NT2/D1 (cell line): ENCODE results near the gene MEDAG.

Source experiments
- DNase-seq: peaks from one replicate; pipeline ENCODE4 v3.0.0-alpha.2; 2011; ENCODE audit warnings: low read depth, low spot score
- H3K27me3 ChIP-seq: 2 replicates; pipeline ENCODE4 v1.6.0; 2011; ENCODE audit warnings: mild to moderate bottlenecking; ENCODE audit not compliant: insufficient read length, insufficient read depth
- H3K36me3 ChIP-seq: 2 replicates; pipeline ENCODE4 v1.6.1; 2011; ENCODE audit warnings: mild to moderate bottlenecking, low read length, mixed read lengths; ENCODE audit not compliant: insufficient read depth, insufficient read length
- H3K4me1 ChIP-seq: 2 replicates; pipeline ENCODE4 v1.5.1; 2011; ENCODE audit not compliant: insufficient read depth, insufficient read length
- H3K4me3 ChIP-seq: 2 replicates; pipeline ENCODE4 v1.5.1; 2011; ENCODE audit warnings: low read depth; ENCODE audit not compliant: insufficient read length
- H3K9ac ChIP-seq: 2 replicates; pipeline ENCODE4 v1.6.0; 2011; ENCODE audit warnings: low read depth; ENCODE audit not compliant: insufficient read length
- H3K9me3 ChIP-seq: 2 replicates; pipeline ENCODE4 v1.5.1; 2011; ENCODE audit warnings: mild to moderate bottlenecking, low read length; ENCODE audit not compliant: insufficient read depth
- SUZ12 ChIP-seq: IDR thresholded peaks from 2 replicates; pipeline ENCODE4 v1.6.1; 2011; ENCODE audit not compliant: insufficient read length, insufficient read depth; ENCODE audit errors: extremely low read depth
- YY1 ChIP-seq: IDR thresholded peaks from 2 replicates; pipeline ENCODE4 v1.6.1; 2011; ENCODE audit not compliant: insufficient read length, insufficient read depth
- ZNF274 ChIP-seq: IDR thresholded peaks from 2 replicates; pipeline ENCODE4 v1.6.1; 2011; ENCODE audit warnings: mild to moderate bottlenecking, low read depth, low read length

MEDAG gene

DNA sequence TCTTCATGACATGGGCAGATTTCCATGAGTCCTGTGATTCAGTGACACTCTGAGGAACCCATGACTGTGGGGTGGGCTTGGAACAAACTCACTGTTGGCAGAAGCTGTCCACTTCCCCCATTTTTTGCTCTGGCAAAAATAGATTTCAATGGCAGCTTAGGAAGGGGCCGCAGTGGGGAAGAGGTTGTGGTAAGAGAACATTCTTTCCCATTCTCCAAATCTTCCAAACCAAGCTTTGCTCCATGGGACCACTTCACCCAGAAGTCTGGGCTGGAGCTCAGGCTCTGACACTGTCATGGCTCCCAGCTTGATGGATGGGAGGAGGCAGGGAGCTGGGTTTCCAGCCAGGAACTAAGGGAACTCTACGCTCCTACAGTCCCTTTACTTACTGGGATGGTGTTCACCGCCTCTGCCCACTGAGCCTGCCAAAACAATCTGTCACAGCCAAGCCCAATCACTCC, 24.9 kb upstream of the MEDAG start:
- DNase-seq: no peak

DNA sequence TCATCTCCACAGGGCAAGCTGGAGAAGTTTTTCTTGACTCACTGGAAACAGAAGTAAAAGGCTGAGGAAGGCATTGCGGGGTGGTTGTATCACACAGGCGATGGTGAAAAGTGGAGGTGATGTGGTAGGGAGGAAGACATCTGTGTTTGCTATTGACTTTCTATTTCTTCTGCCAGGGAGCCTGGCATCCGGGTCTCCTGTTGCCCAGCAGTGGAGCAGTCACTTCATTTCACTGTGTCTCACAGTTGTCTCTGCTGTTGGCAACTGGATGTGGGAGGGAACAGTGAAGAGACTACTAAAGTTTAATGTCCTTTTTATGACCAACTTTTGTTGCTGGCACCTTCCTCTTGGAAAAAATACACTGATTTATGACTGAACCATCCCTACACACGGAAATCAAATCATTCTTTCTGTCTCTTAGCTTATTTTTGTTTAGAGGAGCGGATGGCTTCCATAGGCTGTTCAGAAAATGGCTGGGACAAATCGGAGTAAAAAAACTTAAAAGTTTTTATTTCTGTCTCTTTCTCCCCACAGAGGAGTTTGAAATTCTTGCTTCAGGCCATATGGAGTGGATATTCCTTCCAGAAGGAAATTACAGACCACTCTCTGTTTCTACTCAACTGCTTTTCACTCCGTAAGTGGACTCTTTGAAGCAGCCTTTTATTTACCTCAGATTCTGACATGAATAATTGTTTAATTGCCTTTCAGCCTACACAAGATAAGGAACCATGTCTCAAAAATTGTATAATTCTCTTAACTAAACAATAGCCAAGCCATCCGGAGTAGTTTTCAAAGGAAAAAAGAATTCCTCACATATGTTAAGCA, 23.8 kb upstream of the MEDAG start:
- H3K9me3 ChIP-seq: peaks cover 40% of the 10 kb centered on the region; the same call in 1 of the 2 replicates
- H3K4me1 ChIP-seq: no peaks in the 10 kb centered on the region
- no peak for DNase-seq
- H3K4me3 ChIP-seq: no peak overlapping the region
- H3K36me3 ChIP-seq: peaks cover 15% of the 10 kb centered on the region
- H3K9ac ChIP-seq: no peak overlapping the region
- no peaks in the 10 kb centered on the region for H3K27me3 ChIP-seq
- no peak for TF ChIP-seq SUZ12
- no peak for TF ChIP-seq ZNF274
- TF ChIP-seq YY1: no peak

More for the DNA sequence above, 24.9 kb upstream of the MEDAG start:
- Histone ChIP-seq H3K4me1 (no peaks in the 10 kb centered on the region), H3K4me3 (no peak overlapping the region), H3K9me3 (peaks cover 31% of the 10 kb centered on the region; the same call in 1 of the 2 replicates), H3K27me3 (no peaks in the 10 kb centered on the region), H3K36me3 (peaks cover 12% of the 10 kb centered on the region), H3K9ac (no peak overlapping the region)
- TF ChIP-seq ZNF274 (no peak), SUZ12 (no peak), YY1 (no peak)

DNA sequence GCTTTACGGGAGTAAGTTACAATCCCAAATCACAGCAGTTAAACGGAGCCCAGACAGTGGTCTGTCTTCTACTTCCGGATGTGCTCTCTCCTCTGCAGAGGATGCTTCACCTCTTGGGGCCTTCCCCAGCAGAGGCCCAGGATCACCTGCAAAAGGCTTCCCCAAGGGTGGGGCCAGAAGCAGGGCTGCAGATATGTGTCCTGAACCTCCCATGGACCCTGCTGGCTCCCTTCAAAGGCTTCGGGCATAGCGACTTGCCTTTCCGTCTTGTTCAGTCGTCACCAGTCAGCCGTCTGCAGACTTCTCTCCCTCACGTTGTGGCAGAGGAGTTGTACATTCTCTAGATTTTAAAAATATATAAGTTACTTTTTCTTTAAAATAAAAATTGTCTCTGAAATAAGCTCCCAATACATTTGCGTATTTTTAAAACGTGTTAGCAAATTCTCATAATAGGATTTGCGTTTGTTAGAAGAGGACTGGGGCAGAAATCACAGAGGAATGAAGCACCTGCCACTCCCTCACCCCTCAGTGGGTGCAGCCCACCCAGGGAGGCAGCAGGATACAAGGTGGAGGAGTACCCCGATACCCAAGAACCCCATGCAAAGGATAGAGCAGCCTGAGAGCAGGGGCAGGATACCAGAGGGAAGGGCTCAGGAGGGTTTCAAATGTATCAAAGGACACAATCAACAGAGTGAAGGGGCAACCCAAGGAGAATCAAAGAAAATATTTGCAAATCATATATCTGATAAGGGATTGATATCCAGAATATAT, 22.9 kb upstream of the MEDAG start:
- Histone ChIP-seq H3K9me3 (peaks cover 40% of the 10 kb centered on the region; the same call in 1 of the 2 replicates), H3K4me3 (no peak overlapping the region), H3K4me1 (no peaks in the 10 kb centered on the region), H3K36me3 (peaks cover 15% of the 10 kb centered on the region), H3K27me3 (no peaks in the 10 kb centered on the region), H3K9ac (no peak overlapping the region)
- DNase-seq: no peak
- no peak for TF ChIP-seq ZNF274
- no peak for TF ChIP-seq SUZ12
- no peak for TF ChIP-seq YY1

DNA sequence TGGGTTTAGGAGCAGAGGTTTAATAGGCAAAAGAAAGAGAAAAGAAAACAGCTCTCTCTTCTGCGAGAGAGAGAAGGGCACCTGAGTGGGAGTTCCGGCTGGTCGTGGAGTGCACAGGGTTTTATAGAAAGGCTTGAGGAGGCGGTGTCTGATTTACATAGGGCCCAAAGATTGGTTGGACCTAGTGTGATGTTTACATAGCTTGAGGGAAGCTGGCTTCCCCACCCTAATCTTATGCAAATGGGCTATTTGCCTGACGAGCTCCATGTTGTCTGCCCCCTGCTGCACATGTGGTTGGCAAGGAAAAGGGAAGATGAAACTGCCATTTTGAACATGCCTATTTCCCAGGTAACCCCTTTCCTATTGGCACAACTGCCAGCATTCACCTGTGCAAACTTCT, 21.5 kb upstream of the MEDAG start:
- Histone ChIP-seq H3K4me1 (no peaks in the 10 kb centered on the region), H3K9me3 (peaks cover 50% of the 10 kb centered on the region), H3K4me3 (no peak overlapping the region), H3K27me3 (no peaks in the 10 kb centered on the region), H3K9ac (no peak overlapping the region), H3K36me3 (peaks cover 15% of the 10 kb centered on the region)
- TF ChIP-seq YY1 (no peak), SUZ12 (no peak), ZNF274 (no peak)
- no peak for DNase-seq

DNA sequence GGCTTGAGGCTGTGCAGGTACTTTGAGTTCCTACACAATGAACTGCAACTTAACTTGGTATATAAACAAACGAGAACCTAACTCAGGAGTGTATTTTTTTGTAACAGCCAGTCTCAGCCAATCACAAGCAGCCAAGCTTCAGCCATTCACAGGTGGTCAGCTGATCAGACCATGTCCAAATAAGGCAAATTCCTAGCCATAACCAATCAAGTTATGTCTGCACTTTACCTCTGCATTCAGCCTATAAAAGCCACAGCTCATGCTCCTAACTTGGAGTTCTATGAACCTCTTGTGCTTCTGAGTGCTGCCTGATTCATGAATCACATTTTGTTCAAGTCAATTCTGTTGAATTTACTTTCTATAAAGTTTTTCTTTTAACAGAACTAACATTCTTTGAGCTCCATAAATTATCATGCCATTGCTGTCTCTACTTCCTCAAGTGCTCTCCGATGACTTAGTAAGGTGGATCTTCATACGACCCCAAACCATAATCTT, 16.8 kb upstream of the MEDAG start:
- DNase-seq: no peak
- peaks cover 3% of the 10 kb centered on the region for H3K36me3 ChIP-seq
- H3K4me1 ChIP-seq: no peaks in the 10 kb centered on the region
- H3K9ac ChIP-seq: no peak overlapping the region
- H3K9me3 ChIP-seq: peaks cover 38% of the 10 kb centered on the region
- TF ChIP-seq ZNF274 (no peak), SUZ12 (no peak), YY1 (no peak)
- H3K4me3 ChIP-seq: no peak overlapping the region
- H3K27me3 ChIP-seq: no peaks in the 10 kb centered on the region

DNA sequence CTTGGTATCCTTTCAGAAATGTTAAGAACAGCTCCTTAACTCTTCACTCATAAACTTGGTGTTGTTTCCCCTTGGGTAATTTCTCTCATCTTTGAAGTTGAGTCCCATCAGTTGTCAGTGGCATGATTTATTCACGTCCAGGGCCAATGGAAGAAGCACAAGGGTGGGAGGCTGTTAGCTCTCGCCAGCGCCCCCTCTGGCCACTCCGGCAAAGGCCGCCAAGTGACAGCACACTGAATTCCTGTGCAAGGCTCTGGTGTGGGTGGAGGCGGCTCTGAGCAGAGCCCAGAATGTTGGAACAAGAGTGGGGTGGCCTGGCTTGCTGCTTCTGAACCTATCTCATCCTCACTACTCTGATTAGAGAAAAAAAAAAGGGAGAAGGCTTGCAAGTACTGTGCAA, 13.1 kb upstream of the MEDAG start:
- Histone ChIP-seq H3K9ac (no peak overlapping the region), H3K36me3 (no peaks in the 10 kb centered on the region), H3K4me3 (no peak overlapping the region), H3K4me1 (no peaks in the 10 kb centered on the region), H3K27me3 (no peaks in the 10 kb centered on the region), H3K9me3 (peaks cover 12% of the 10 kb centered on the region)
- DNase-seq: no peak
- no peak for TF ChIP-seq SUZ12
- TF ChIP-seq ZNF274: no peak
- no peak for TF ChIP-seq YY1

DNA sequence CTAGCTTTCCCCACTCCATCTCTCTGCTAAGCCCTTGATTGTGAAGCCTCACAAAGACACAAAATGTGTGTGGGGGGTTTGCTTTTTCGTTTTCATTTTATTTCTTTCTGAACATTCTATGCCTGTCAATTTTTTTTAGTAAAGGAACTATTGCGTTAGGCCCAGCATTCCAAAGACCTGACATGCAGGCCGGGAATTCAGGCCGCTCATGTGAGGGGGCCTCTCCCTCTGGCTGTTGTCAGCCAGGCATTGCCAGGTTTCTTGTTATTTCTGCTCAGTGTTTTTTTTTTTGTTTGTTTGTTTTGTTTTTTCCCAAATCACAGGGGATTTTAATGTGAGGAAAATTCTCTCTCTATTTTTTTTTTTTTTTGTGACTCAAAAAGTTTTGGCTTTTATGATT, 10.3 kb upstream of the MEDAG start:
- TF ChIP-seq ZNF274 (no peak), YY1 (no peak), SUZ12 (no peak)
- no peaks in the 10 kb centered on the region for H3K9me3 ChIP-seq
- no peaks in the 10 kb centered on the region for H3K4me1 ChIP-seq
- H3K4me3 ChIP-seq: no peak overlapping the region
- no peak overlapping the region for H3K9ac ChIP-seq
- DNase-seq: no peak
- no peaks in the 10 kb centered on the region for H3K36me3 ChIP-seq
- no peaks in the 10 kb centered on the region for H3K27me3 ChIP-seq
